Hepatocyte (in vitro differentiated cells): ENCODE measurements around the gene CDS2.

Experiments used
- CTCF ChIP-seq: fragments of 200-600 bp; sonication (generic); IDR thresholded peaks from 2 replicates; pipeline ENCODE4 v1.5.1; 2016; ENCODE audit warnings: antibody characterized with exemption, mild to moderate bottlenecking; ENCODE audit not compliant: poor library complexity
- EZH2phosphoT487 ChIP-seq: fragments of 200-600 bp; sonication (generic); IDR thresholded peaks from one replicate; pipeline ENCODE4 v1.6.1; 2018; ENCODE audit warnings: antibody characterized with exemption, mild to moderate bottlenecking, low read depth, moderate library complexity; ENCODE audit not compliant: unreplicated experiment, severe bottlenecking

- no peak for TF ChIP-seq CTCF
- no peak for TF ChIP-seq EZH2phosphoT487
These were observed 36.6 kb upstream of the CDS2 start for GRCh38 chr20:5090191-5090590.
